Fibroblast of the aortic adventitia (primary cell): ENCODE measurements around the gene XYLT1. TPM values are rescaled to one million over a fixed set of nuclear protein-coding genes. Genes with fewer than 3 reads are reported as not detected.
A peak's percentile ranks its signal among the peaks of the same experiment; 100 is the strongest.

Experiments
- DNase-seq: peaks from one replicate; pipeline ENCODE4 v3.0.0-alpha.2; 2010; ENCODE audit warnings: low read depth
- H3K4me3 ChIP-seq: 2 replicates; pipeline ENCODE4 v1.5.1; 2011; ENCODE audit warnings: low read depth, mild to moderate bottlenecking, control low read depth, low read length, moderate library complexity
- CTCF ChIP-seq: IDR thresholded peaks from 2 replicates; pipeline ENCODE4 v1.5.1; 2011; ENCODE audit warnings: mild to moderate bottlenecking, low read length, control low read depth, inconsistent platforms; ENCODE audit not compliant: insufficient read depth
- total RNA-seq: library from RNA; depleted of rRNA; stranded (reverse); fragments of >200 nt; gene quantifications from 2 replicates; pipeline ENCODE4 v1.2.3, GENCODE V29; 2012; ENCODE audit warnings: low replicate concordance

Gene XYLT1
- total RNA-seq, 1 donor, result 32.7 TPM

GRCh38 chr16:17151335-17151734 lies 319.4 kb downstream of the XYLT1 start:
- H3K4me3 ChIP-seq, result no peak overlapping the region
- DNase-seq, result no peak
- TF ChIP-seq CTCF, result no peak

GRCh38 chr16:17149904-17150483 lies 320.8 kb downstream of the XYLT1 start:
- TF ChIP-seq CTCF, result no peak
- no peak overlapping the region for H3K4me3 ChIP-seq
- peak; percentile 5 for DNase-seq

GRCh38 chr16:17147942-17148341 lies 322.8 kb downstream of the XYLT1 start:
- no peak for TF ChIP-seq CTCF
- H3K4me3 ChIP-seq, result no peak overlapping the region
- DNase-seq, result no peak

- no peak for DNase-seq
- H3K4me3 ChIP-seq, result no peak overlapping the region
- TF ChIP-seq CTCF, result no peak
These were observed 325.7 kb downstream of the XYLT1 start for GRCh38 chr16:17145029-17145428.

GRCh38 chr16:17144431-17144830 lies 326.3 kb downstream of the XYLT1 start:
- DNase-seq, result no peak
- TF ChIP-seq CTCF, result no peak
- H3K4me3 ChIP-seq, result no peak overlapping the region

- TF ChIP-seq CTCF, result no peak
- no peak for DNase-seq
- H3K4me3 ChIP-seq, result no peak overlapping the region
These were observed 327.0 kb downstream of the XYLT1 start for GRCh38 chr16:17143546-17144419.
